MM.1S (cell line): ENCODE measurements around the gene CHCHD4.

Experiments used
- CTCF ChIP-seq: fragments of 300-600 bp; sonication (generic); IDR thresholded peaks from 2 replicates; pipeline ENCODE4 v1.5.1; 2016; ENCODE audit warnings: antibody characterized with exemption, low read length, mixed read lengths
- EZH2 ChIP-seq: fragments of 300-600 bp; sonication (generic); optimal IDR thresholded peaks from 2 replicates; pipeline ENCODE3; 2017; ENCODE audit warnings: low read depth, mild to moderate bottlenecking, antibody characterized with exemption, low read length, mixed read lengths
- EZH2phosphoT487 ChIP-seq: fragments of 300-600 bp; sonication (generic); IDR thresholded peaks from 2 replicates; pipeline ENCODE4 v1.6.1; 2018; ENCODE audit warnings: antibody characterized with exemption, low read length

- TF ChIP-seq CTCF (no peak), EZH2 (no peak), EZH2phosphoT487 (no peak)
These were observed 26.0 kb upstream of the CHCHD4 start for GRCh38 chr3:14150491-14151230.
